SKM-1 (cell line): ENCODE data around the gene CCDC88C.

Experiments used
- DNase-seq: peaks from one replicate; lab custom pipeline; 2025; ENCODE audit not compliant: unreplicated experiment; lab: John Stamatoyannopoulos, UW

Gene CCDC88C

DNA sequence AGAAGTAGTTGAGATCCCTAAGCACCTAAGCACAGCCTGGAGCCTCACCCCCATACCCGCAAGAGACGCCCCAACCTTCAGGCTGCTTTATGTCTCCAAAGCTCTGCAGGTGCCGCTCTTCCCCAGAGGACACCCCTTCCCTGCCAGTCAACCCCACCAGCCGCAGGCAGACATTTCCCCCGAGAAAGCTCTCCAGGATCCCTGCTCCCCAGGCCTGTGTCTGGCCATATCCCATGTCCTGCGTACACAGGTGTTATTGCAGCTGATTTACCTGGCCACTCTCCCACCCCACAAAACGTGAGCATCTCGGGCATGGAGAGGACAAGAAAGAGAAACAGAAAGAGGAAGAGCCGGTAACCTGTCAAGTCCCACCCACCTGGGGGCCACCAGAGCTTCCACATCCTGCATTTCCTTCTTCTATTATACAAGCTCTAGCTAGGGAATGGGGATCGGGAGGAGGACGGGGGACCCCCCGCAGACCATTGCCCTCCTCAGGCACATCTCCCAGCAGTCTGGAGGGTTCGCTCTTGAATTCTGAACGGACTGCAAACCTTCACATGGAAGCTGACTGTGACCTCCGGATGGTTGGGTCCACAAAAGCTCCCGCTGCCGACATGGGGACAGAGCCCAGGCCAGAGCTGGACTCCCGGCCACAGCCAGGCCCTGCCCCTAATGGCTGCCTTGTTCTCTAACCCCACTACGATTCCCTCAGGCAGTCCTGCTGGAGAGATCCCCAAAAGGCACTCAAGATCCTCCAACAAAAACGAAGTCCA, 17.6 kb downstream of the CCDC88C start:
- DNase-seq = no peak

DNA sequence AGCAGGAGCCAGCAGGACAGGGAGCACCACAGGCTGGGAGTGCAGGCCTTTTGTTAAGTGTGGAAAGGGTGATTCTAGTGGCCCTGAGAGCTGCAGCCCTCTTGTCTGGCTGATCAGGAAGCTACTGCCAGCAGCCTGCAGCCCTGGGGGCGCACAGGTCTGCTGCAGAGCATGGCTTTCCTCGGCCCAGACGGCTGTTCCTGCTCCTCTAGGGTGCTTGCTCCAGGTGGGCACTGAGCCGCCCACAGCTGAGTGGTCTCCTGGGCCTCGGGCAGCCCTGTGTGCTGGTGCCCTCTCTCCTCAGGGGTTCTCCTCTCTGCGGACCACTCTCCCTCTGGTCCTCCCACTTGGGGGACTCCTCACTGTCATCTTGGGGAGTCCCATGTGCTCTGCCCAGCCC, 18.9 kb downstream of the CCDC88C start:
- DNase-seq = no peak

DNA sequence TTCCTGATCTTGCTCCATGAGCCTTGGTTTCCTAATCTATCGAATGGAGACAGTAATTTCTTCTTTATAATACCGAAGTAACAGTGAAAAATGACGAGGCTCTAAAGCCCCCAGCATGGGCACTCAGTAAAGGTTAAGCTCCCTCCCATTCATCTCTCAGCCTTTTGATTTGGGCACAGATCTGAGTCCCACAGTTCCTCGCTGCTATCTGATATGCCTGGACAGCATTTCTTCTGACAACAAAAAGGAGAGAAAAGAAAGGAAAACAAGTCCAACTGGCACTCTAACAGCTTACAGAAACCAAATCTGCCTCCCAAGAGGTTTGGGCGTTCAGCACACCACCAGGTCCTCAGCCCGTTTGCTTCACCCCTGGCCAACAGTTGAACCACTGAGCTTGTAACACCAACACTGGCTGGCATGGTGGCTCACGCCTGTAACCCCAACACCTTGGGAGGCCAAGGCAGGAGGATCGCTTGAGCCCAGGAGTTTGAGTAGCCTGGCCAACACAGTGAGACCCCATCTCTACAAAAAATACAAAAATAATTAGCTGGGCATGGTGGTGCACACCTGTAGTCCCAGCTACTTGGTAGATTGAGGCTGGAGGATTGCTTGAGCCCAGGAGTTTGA, 19.5 kb downstream of the CCDC88C start:
- DNase-seq = no peak

DNA sequence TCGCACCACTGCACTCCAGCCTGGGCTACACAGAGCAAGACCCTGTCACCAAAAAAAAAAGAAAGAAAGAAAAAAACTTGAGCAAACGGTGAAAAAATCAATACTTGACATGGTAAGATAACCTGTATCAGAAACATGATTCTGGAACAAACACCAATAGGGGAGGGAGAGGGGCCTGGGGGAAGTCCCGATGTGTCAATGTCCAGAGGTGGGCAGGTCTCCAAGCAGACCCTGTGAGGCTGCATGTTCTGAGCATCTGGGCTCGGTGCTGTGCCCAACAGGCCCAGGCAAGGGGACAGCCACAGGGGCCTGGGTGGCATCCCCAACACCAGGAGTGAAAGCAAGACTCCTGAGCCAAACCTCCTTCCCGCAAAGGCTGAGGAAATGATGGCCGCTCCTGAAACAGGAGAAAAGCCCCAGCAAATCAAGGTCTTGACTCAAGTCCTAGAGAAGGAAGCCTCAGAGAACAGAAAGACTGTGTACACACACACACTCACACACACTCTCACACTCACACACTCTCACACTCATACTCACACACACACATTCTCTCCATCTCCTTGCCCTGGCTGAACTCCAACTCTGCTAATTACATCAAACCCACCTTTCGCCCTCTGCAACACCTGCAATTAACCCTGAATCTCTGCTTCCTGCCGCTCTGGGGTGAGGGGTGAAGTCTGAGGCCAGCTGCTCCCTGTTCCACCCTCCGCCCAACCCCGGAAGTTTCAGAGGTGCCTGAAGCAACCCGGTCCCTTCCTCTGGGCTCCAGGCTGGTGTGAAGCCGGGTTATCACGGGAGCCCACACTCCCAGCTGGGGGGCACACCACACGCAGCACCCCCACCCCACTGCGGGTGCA, 20.4 kb downstream of the CCDC88C start:
- DNase-seq = no peak

DNA sequence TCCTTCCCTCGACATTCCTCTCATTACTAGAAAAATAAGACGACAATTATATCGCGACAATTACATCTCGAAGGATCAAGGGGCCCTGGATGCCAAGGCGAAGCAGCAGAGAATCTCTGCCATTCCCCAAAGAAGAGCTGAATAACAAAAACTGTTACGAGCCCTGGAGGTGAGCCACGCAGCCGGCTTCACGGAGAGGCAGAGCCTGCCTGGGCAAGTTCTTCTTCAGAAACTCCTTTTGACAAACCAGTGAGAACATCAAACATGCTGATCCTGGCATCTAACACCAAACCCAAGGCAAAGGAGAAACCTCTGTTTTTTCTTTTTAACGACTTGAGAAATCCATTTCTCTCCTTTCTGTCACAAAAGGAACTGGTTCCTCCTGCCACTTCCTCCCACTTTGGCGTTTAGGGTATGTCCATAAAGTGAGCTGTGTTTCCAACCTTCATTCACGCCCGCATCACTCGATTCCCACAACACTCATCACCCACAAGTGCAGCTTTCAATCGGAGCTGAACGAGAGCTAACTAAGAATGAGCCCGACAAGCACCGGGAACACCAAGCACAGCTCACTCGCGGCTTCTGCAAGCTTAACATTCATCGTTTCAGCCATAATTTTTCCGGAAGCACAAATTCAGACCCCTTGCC, 21.5 kb downstream of the CCDC88C start:
- no peak for DNase-seq

DNA sequence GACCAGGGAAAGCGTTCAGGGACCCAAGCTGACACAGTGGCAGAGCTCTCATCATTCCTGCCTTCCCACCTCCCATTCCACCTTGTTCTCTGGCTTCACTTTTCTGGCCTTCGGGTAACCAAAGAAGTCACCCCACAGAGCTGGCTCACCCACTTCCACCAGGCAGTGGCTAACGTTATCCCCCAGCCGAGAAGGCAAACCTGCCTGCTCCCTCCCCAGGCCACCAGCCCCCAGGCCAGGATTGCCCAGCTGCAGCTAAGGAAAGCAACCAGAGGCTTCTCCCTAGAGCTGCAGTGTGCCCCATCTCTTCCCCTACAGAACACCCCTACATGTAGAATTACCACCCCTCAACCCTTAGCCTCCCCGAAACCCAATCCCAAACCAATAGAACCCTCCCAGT, 22.2 kb downstream of the CCDC88C start:
- no peak for DNase-seq

DNA sequence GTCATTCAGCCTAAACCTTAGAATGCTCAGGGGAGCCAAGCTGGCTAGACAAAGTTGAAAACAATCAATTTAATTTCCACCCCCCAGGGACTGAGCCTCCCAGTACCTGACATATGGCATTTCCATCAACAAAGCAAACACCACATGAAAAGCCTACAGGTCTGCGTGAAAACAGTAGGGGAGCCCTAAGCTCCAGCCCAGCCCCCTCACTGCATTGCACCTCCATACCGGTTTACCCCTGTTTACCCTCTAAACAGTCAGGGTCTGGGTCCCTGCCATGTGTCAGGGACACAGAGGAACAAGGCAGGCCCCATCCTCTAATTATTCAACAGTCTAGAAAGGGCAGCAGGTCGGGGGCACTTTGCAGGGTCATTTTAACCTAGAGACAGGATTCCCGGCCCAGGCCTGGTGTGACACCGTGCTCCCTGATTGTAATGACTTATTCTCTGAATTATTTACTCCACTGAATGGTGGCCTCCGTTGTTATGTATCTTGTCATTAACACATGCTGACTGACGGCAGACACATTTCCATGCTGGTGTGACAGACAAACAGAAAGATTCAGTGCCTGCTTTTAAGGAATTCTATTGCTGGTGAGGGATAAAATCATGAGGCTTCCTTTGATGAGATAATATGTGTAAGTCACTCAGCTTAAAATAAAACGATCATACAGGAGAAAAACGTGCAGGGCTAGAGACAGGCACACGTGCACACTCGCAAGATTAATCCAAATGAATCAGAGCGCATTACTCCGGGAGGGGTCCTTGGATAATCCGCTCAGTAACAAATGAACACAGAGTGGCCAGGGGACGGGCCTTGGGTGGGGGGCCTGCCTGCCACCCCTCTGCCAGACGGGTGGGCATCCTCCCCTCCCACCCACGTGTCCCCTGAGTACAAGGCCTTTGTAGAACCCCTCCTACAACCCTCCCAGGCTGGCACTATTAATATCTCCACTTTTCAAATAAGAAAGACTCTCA, 23.2 kb downstream of the CCDC88C start:
- no peak for DNase-seq

DNA sequence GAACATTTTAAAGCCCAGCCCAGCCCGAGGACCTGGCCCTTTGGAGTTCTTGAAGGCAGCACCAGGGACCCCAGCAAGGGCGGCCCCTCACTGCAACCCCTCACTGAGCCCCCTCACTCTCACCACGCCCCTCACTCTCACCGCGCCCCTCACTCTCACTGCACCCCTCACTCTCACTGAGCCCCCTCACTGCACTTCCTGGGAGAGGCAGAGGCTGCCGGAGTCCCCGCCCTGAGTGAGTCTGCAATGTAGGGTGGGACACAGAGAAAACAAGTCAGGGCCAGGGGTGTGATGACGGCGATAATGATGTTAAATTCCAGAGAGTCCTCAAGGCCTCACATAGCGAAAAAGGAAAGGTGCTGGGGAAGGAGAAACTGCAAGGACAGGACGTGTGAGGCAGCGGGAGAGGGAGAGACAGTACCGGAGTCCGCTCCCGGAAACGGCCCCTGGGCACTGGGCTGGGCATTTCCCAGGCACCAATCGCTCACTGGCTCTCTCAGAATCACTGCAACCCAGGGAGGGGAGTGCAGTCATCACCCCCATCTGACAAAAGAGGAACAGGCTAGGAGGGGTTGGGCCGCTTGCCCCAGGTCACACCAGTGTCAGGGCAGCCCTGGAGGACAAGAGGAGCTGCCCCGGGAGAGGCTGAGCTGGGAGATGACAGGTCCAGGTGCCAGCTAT, 24.9 kb downstream of the CCDC88C start:
- DNase-seq = no peak

DNA sequence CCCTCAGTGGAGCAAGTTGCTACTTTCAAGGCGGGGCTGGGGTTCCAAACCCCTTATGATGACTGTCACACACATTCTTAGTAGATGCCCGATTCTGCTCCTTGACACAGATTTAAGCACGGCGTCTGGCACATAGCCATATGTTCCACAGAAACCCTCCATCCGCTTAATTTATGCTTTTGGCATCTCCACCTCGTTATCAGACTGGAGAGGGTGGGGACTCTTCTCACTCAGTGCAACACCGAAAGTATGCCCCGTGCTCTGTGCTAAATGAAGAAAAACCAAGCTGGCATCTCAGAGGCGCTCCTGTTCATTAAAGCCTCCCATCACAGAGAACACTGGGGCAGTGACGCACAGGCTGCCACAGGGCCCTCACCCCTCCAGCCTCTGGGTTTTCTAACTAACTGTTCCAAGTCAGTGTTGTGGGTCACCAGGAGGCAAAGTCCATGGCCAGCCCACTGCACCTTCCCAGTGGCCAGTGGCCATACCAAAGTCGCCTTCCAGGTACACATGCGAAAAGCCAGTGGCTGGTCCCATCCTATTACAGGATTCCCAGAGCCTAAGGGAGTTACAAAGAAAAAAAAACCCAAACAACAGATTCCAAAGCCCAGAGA, 27.3 kb downstream of the CCDC88C start:
- DNase-seq = no peak

DNA sequence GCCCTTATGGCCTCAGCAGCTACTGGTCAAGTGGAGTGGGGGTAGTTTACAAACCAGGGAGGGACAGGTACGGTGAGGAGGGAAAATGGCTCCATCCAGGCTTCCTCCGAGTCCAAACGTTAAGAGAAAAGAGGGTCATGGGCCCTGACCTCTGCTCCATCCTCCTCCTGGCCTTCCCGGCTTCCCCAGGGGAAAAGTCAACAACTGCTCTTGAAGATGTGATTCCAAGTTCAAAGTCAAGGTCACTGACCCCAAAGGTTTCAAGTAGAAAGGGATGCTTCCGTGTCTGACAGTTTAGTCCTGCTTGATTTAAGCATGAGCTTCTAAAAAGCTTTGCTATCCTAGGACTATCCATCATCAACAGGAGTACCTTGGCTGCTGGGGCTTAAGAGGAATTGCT, 28.5 kb downstream of the CCDC88C start:
- no peak for DNase-seq

DNA sequence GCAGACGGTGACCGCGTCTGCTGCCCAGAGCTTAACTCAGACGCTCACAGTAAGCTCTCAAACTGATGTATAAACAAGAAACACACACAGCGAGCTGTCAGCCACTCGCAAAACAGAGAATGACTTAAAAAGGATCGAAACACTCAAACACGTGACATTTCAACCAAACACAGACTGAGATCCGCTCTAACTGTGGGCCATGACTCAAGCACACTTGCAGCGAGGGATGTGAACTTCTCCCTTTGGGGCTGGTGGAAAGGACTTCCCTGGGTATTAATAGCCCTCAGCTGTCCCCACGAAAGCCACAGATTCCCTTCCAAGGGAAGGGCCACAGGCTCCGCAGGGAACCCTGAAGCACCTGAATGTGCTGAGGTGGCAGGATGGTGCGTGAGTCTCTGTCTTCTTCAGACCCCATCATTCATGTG, 29.1 kb downstream of the CCDC88C start:
- DNase-seq = no peak

DNA sequence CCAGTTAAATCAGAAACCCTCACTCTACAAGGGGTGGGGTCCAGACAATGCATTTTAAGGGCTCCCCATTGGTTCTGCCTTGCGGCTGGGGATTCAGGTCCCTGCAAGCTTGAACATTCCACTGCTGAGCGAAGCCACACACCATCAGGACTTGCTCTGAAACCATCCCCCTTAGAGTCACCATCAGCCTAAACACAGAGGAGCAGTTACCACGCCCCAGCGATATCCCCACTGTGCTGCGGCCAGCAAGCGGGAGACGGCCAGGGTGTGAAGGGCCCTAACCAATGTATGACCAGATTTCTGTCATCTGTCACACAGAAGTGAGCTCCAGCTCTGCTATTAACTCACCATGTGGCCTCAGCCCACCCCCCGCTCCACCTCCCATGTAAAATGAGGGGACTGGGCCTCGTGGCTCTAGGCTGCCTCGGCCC, 29.7 kb downstream of the CCDC88C start:
- DNase-seq = no peak

DNA sequence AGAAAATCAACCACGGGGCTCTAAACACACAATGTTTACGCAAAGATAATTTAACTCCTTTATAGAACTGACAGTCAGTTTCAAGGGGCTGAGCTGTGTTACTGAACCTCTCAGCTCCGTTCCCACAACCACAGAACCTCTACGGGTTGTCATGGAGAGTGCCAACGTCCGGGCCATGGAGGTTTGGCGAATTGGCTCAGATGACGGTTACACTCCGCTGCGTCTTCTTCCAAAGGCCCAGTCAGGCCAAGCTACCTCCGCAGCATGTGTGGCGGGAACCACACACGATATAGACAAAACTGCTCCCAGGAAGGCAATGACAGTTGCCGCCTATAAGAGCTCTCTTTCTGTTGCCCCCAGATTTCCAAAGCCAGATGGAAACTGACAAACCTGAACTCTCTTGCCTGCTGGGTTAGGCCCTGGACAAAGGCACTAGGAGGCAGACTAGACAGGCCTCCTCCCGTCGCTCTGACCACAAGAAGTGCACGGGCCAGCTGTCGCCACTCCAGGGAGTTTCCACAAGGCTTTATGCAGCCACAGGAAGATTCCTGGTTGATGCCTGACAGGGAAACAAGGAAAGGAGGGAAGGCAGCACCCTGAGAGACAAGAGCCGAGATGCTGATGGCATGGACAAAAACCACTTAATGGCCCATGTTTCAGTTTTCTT, 30.3 kb downstream of the CCDC88C start:
- no peak for DNase-seq

DNA sequence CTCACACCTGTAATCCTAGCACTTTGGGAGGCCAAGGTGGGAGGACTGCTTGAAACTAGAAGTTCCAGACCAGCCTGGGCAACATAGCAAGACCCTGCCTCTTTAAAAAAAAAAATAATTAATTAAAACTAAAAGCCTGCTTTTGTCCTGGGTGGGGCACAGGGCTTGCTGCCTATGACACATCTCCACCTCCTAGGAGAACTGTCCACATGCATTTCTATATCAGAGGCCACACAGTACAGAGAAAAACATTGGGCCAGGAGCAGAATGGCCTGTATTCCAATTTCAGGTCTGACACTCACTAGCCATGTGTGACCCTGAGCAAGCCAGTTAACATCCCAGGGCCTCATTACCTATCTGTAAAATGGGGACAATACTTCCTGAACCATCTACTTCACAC, 31.9 kb downstream of the CCDC88C start:
- no peak for DNase-seq

DNA sequence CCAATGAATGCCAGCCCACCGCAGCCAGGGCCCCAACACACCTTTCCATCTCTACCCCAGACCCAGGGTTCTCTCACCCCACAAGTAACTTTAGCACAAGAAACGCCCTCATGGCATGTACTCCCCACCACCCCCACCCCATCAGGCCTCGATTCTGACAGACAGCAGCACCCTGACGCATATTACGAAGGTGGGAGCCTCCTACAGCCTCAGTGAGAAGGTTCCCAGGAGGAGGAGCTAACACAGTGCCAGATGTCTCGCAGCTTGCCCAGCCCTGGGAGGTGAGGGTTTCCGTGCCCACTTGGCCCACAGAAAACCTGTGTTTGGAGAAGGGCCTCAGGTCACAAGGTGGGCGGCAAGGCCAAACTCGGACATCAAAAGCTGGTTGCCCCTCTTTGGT, 32.4 kb downstream of the CCDC88C start:
- DNase-seq = no peak

DNA sequence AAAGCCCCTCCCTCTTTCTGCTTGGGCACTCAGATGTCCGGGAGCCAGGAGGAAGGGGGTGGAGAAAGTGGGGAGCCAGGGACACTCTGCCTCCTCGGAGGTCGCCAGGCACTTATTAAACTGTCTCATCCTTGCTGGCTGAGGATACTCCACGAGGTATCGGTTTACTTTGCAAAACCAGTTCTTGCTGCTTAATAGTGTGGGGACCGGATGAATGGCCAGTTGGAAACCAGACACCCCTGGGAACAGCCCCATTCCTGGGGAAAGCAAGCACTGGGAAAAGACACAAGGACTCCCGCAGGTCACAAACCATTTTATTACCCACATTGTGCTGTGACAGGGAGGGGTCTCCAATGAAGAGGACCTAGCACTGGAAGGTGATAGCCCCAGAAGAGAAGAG, 34.2 kb downstream of the CCDC88C start:
- DNase-seq = no peak

DNA sequence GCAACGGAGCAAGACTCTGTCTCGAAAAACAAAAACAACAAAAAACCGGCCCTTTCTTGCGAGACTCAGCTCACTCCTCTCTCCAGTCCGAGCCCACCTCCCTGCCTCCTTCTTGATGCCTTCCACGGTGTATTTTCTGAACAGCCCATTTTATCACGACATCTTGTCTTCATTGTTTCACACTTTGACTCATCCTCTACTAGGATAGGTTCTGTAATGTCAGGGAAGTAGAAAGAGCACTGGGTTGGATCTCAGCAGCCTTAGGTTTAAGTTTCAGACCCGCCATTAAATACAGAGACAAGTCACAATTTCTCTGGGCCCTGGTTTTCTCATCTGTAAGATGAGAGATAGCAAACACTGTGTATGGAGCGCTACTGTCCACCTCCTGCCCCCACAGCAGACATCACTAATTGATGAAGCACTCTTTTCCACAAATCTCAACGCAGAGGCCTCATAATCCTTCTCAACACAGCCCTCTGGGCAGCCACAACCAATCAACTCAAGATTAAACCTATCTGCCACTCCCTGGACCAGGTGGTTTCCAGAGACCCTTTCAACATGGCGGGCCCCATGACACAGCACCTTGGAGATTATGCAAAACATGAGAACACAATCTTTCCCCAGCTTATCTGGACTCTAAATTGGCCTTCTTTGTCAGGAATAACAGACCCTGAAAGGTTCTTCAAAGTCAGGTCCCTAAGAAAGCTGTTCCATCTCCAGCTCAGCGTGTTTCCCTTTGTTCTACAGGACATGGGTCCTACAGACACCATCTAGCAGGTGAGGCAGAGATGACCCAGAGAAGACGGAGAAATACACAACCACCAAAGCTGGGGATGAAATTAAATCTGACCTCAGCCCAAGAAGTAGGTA, 35.6 kb downstream of the CCDC88C start:
- no peak for DNase-seq
